Thyroid gland (tissue), 4 donors: ENCODE measurements around the gene CWC27.

Source experiments
- POLR2A ChIP-seq, 2 donors: fragments of 450-650 bp; IDR thresholded peaks; one replicate each; pipeline ENCODE4 v1.6.1; 2017; ENCODE audit warnings: antibody characterized with exemption in 2 of 2, mild to moderate bottlenecking in 2 of 2, moderate library complexity in 1 of 2
- TF ChIP-seq, protein P1 (sequence below), 6 experiments: fragments of 200-600 bp in 3 of 6; fragments of 450-650 bp in 3 of 6; sonication (generic) in 3 of 6; IDR thresholded peaks; one replicate each; pipeline ENCODE4 v1.5.1; 2016 to 2019; ENCODE audit warnings: antibody characterized with exemption in 6 of 6, mild to moderate bottlenecking in 2 of 6, inconsistent platforms in 1 of 6, moderate library complexity in 1 of 6

DNA sequence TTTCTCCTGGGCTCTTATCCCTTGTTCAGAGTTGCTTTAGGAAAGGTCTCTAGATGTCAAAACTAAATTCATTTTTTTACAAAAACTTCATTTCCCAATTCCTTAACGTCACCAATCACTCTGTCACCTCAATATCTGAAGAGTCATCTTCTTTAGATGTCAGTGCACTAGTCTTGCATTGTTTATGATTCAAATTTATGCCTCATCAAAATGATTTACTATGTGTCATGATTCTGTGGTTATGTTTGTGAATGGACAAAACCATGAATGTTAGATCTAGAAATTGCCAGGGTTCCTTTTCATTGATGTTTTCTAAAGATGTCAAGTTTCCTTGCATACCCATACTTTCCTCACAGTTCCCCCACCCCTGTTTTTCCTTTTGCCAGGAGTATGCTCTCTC lies 21.5 kb downstream of the CWC27 start:
- TF ChIP-seq, protein P1, sequence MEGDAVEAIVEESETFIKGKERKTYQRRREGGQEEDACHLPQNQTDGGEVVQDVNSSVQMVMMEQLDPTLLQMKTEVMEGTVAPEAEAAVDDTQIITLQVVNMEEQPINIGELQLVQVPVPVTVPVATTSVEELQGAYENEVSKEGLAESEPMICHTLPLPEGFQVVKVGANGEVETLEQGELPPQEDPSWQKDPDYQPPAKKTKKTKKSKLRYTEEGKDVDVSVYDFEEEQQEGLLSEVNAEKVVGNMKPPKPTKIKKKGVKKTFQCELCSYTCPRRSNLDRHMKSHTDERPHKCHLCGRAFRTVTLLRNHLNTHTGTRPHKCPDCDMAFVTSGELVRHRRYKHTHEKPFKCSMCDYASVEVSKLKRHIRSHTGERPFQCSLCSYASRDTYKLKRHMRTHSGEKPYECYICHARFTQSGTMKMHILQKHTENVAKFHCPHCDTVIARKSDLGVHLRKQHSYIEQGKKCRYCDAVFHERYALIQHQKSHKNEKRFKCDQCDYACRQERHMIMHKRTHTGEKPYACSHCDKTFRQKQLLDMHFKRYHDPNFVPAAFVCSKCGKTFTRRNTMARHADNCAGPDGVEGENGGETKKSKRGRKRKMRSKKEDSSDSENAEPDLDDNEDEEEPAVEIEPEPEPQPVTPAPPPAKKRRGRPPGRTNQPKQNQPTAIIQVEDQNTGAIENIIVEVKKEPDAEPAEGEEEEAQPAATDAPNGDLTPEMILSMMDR (IDR thresholded peaks at IDR 0.05) = no peak
- no peak for TF ChIP-seq POLR2A (IDR thresholded peaks at IDR 0.05)
